Upper lobe of left lung (tissue), 6 donors: ENCODE measurements around the gene ZFYVE9. TPM values are rescaled to one million over a fixed set of nuclear protein-coding genes. Genes with fewer than 3 reads are reported as not detected.
A peak's percentile ranks its signal among the peaks of the same experiment; 100 is the strongest.

Source experiments
- ATAC-seq, 2 donors: fragments of 200-7000 bp; cut with Tn5 transposase; one replicate each; pipeline ENCODE4 v1.9.1; 2022; ENCODE audit warnings: mild to moderate bottlenecking in 2 of 2, moderate library complexity in 2 of 2; ENCODE audit not compliant: low FRiP score in 2 of 2
- DNase-seq, 2 donors: peaks; one replicate each; pipeline ENCODE4 v3.0.0-alpha.2; 2019 to 2020
- H3K27ac ChIP-seq, 4 donors: fragments of 200-600 bp; sonication (generic); one replicate each; pipeline ENCODE4 v1.5.1; 2016 to 2019
- H3K27me3 ChIP-seq, 4 donors: fragments of 200-600 bp; sonication (generic); one replicate each; pipeline ENCODE4 v1.5.1; 2017 to 2019
- H3K36me3 ChIP-seq, 4 donors: fragments of 200-600 bp; sonication (generic); one replicate each; pipeline ENCODE4 v1.5.1; 2016 to 2019
- H3K4me1 ChIP-seq, 4 donors: fragments of 200-600 bp; sonication (generic); one replicate each; pipeline ENCODE4 v1.5.1; 2018 to 2019
- H3K4me3 ChIP-seq, 4 donors: fragments of 200-600 bp; sonication (generic); one replicate each; pipeline ENCODE4 v1.5.1; 2017 to 2019; ENCODE audit warnings: mild to moderate bottlenecking in 2 of 4, moderate library complexity in 1 of 4
- H3K9me3 ChIP-seq, 4 donors: fragments of 200-600 bp; sonication (generic); one replicate each; pipeline ENCODE4 v1.5.1; 2018 to 2019
- EP300 ChIP-seq, 4 donors: sonication (generic); formaldehyde crosslinking; IDR thresholded peaks; one replicate each; pipeline ENCODE4 v1.5.1; 2017; ENCODE audit warnings: antibody characterized with exemption in 4 of 4, control low read depth in 2 of 4
- POLR2A ChIP-seq, 4 donors: fragments of 450-650 bp; IDR thresholded peaks; one replicate each; pipeline ENCODE4 v1.5.1; 2016 to 2017; ENCODE audit warnings: antibody characterized with exemption in 4 of 4, mild to moderate bottlenecking in 2 of 4
- POLR2AphosphoS5 ChIP-seq, 2 donors: sonication (generic); formaldehyde crosslinking; IDR thresholded peaks; one replicate each; pipeline ENCODE4 v1.5.1; 2017; ENCODE audit warnings: antibody characterized with exemption in 2 of 2
- WGBS, 2 donors: methylation state at CpG; one replicate each; pipeline ENCODE4 v1.1.5; 2017 to 2018; 5-methylcytosine and 5-hydroxymethylcytosine counted together
- total RNA-seq, 6 donors: library from RNA; depleted of rRNA in 4 of 6; stranded (reverse); fragments of >200 nt in 4 of 6; gene quantifications; one replicate each; pipeline versions ENCODE4 v1.1.0 to v1.2.1, GENCODE V29; 2016 to 2021
- TF ChIP-seq, protein P1 (sequence below), 6 experiments: fragments of 450-650 bp in 4 of 6; fragments of 200-600 bp in 2 of 6; sonication (generic) in 2 of 6; IDR thresholded peaks; one replicate each; pipeline ENCODE4 v1.5.1; 2016 to 2019; ENCODE audit warnings: antibody characterized with exemption in 6 of 6
- donor health status: DM: no; HTN: no; CAD: no; lungs with moderate emphysema.
- donor health status: DM: no; HTN: yes; CAD: no; lungs with severe emphysema.

The ZFYVE9 gene
- total RNA-seq, 6 donors from 2014 or later: 13.4 to 40.3 (median 19.6) TPM

DNA sequence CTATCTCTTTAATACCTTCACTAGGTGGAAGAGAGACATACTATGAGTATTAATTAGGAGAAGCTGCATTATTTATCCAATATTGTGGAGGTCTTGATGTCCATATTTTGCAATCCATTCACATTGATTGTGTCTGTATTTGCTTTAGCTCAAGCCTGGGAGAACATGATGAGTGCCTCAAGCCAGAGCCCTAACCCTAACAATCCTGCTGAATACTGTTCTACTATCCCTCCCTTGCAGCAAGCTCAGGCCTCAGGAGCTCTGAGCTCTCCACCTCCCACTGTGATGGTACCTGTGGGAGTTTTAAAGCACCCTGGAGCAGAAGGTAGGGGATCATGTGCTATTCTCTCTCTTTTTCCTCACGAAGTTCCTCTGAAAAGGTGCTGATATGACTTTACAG is 124.6 kb downstream of the ZFYVE9 start:
- Histone ChIP-seq H3K4me1 (peaks cover 4 to 9% (median 7%) of the 10 kb centered on the region in 4 donors), H3K27ac (no peak overlapping the region), H3K4me3 (no peak overlapping the region), H3K36me3 (peaks cover 0 to 16% (median 0%) of the 10 kb centered on the region in 4 donors), H3K9me3 (no peaks in the 10 kb centered on the region), H3K27me3 (no peaks in the 10 kb centered on the region)
- DNase-seq: no peak
- TF ChIP-seq POLR2AphosphoS5 (IDR thresholded peaks at IDR 0.05) (no peak), EP300 (IDR thresholded peaks at IDR 0.05) (no peak), POLR2A (IDR thresholded peaks at IDR 0.05) (no peak)
- TF ChIP-seq, protein P1, sequence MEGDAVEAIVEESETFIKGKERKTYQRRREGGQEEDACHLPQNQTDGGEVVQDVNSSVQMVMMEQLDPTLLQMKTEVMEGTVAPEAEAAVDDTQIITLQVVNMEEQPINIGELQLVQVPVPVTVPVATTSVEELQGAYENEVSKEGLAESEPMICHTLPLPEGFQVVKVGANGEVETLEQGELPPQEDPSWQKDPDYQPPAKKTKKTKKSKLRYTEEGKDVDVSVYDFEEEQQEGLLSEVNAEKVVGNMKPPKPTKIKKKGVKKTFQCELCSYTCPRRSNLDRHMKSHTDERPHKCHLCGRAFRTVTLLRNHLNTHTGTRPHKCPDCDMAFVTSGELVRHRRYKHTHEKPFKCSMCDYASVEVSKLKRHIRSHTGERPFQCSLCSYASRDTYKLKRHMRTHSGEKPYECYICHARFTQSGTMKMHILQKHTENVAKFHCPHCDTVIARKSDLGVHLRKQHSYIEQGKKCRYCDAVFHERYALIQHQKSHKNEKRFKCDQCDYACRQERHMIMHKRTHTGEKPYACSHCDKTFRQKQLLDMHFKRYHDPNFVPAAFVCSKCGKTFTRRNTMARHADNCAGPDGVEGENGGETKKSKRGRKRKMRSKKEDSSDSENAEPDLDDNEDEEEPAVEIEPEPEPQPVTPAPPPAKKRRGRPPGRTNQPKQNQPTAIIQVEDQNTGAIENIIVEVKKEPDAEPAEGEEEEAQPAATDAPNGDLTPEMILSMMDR (IDR thresholded peaks at IDR 0.05): no peak
- ATAC-seq: no peak
- WGBS, 2 donors: 92 to 100% methylated on average over 1 of the region's 1 CpG

DNA sequence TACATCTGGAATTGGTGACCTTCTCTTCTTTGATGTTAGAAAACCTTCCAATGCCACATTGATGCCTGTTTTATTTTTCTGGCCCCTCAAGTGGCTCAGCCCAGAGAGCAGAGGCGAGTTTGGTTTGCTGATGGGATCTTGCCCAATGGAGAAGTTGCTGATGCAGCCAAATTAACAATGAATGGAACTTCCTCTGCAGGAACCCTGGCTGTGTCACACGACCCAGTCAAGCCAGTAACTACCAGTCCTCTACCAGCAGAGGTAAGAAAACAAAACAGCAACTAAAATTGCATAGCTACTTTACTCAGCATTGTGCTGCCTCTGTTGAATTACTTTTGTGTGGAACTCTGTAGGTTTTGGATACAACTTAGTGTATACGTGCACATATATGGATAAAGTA is 126.5 kb downstream of the ZFYVE9 start:
- DNase-seq (peak in 1 of 2 donors; percentile 33), ATAC-seq (peak in 1 of 2 donors; percentile 60)
- H3K4me1 ChIP-seq: peaks cover 1 to 6% (median 5%) of the 10 kb centered on the region in 4 donors
- no peaks in the 10 kb centered on the region for H3K9me3 ChIP-seq
- H3K36me3 ChIP-seq: peaks cover 0 to 19% (median 0%) of the 10 kb centered on the region in 4 donors
- H3K27ac ChIP-seq: no peak overlapping the region
- H3K27me3 ChIP-seq: no peaks in the 10 kb centered on the region
- no peak overlapping the region for H3K4me3 ChIP-seq
- TF ChIP-seq, protein P1 (IDR thresholded peaks at IDR 0.05): peak in 1 of 6 experiments; percentile 13
- no peak for TF ChIP-seq POLR2AphosphoS5 (IDR thresholded peaks at IDR 0.05)
- TF ChIP-seq POLR2A (IDR thresholded peaks at IDR 0.05): no peak
- 49 to 52% methylated on average over 3 of the region's 3 CpGs for WGBS, 2 donors

DNA sequence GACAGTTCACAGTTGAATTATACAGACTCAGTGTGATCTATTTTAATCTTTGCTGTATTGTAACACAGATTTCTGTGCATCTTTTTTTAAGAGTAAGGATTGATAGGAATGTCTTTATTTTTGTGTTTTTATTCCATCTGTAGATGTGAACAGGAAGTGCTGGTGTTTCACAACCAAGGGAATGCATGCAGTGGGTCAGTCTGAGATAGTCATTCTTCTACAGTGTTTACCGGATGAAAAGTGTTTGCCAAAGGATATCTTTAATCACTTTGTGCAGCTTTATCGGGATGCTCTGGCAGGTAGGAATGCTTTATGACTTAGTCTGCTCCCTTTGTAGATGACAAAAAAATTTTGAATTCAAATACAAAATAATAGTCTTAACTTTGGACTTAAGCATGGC is 139.6 kb downstream of the ZFYVE9 start:
- Histone ChIP-seq H3K9me3 (no peaks in the 10 kb centered on the region), H3K27ac (no peak overlapping the region), H3K4me3 (no peak overlapping the region), H3K27me3 (no peaks in the 10 kb centered on the region), H3K36me3 (peaks cover 0 to 17% (median 0%) of the 10 kb centered on the region in 4 donors), H3K4me1 (no peaks in the 10 kb centered on the region)
- DNase-seq (no peak), ATAC-seq (no peak)
- 51 to 54% methylated on average over 2 of the region's 2 CpGs for WGBS, 2 donors
- TF ChIP-seq, protein P1 (IDR thresholded peaks at IDR 0.05): no peak
- TF ChIP-seq POLR2AphosphoS5 (IDR thresholded peaks at IDR 0.05) (no peak), POLR2A (IDR thresholded peaks at IDR 0.05) (no peak), EP300 (IDR thresholded peaks at IDR 0.05) (no peak)

DNA sequence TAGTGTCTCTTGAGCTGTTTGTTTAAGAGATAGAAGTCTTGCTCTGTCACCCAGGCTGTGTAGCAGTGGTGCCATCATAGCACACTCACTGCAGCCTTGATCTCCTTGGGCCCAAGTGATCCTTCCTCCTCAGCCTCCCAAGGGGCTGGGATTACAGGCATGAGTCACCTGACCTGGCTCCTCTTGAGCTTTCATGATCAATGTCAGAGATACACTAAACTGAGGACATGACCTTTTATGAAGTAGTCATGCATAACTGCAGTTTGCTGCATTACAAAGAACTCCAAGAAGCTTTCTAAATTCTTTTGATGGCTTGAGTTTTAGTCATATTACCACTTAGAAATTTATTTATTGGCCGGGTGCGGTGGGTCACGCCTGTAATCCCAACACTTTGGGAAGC is 146.4 kb downstream of the ZFYVE9 start:
- WGBS, 2 donors: 93 to 97% methylated on average over 3 of the region's 3 CpGs
- H3K36me3 ChIP-seq: peaks cover 0 to 3% (median 0%) of the 10 kb centered on the region in 4 donors
- H3K4me3 ChIP-seq: no peak overlapping the region
- ATAC-seq: no peak
- TF ChIP-seq POLR2A (IDR thresholded peaks at IDR 0.05) (no peak), EP300 (IDR thresholded peaks at IDR 0.05) (no peak)
- TF ChIP-seq, protein P1 (IDR thresholded peaks at IDR 0.05): no peak
- no peaks in the 10 kb centered on the region for H3K9me3 ChIP-seq
- no peak overlapping the region for H3K27ac ChIP-seq
- DNase-seq: no peak
- H3K27me3 ChIP-seq: no peaks in the 10 kb centered on the region
- no peaks in the 10 kb centered on the region for H3K4me1 ChIP-seq

DNA sequence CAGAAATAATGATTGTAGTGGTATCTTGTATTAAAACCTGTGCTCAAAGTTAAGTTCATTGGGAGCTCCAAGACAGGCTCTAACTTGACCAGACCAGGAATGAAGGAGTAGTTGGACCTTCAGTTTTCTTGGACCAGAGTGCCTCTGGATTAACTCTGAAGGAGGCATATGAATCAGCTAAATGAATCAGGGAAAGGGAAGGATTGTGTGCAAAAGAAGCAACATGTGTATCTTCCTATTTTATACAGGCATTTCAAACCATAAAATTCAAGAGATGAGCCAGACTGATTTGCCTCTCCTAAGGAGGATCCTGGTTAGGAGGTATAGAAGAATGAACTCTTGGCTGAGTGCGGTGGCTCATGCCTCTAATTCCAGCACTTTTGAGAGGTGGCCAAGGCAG is 152.7 kb downstream of the ZFYVE9 start:
- TF ChIP-seq EP300 (IDR thresholded peaks at IDR 0.05) (no peak), POLR2A (IDR thresholded peaks at IDR 0.05) (no peak), POLR2AphosphoS5 (IDR thresholded peaks at IDR 0.05) (no peak)
- TF ChIP-seq, protein P1 (IDR thresholded peaks at IDR 0.05): no peak

More for the DNA sequence above, 152.7 kb downstream of the ZFYVE9 start:
- H3K4me1 ChIP-seq: no peaks in the 10 kb centered on the region
- no peak overlapping the region for H3K4me3 ChIP-seq
- H3K27me3 ChIP-seq: no peaks in the 10 kb centered on the region
- ATAC-seq (no peak), DNase-seq (no peak)
- WGBS, 2 donors: 91 to 93% methylated on average over 1 of the region's 1 CpG
- no peak overlapping the region for H3K27ac ChIP-seq
- no peaks in the 10 kb centered on the region for H3K36me3 ChIP-seq
- no peaks in the 10 kb centered on the region for H3K9me3 ChIP-seq
